Measurements from ENCODE around the gene DNAAF8.

- TF ChIP-seq CTCF (IDR thresholded peaks at IDR 0.05) (no peak), POLR2A (IDR thresholded peaks at IDR 0.05) (no peak)
Measured at GRCh38 chr16:4750896-4751295, 16.6 kb downstream of the DNAAF8 start.

Data from adrenal gland (tissue), 5 donors.